Gastrocnemius medialis (tissue), 4 donors: ENCODE results near the gene ABLIM3. TPM values are rescaled to one million over a fixed set of nuclear protein-coding genes. Genes with fewer than 3 reads are reported as not detected.
A peak's percentile ranks its signal among the peaks of the same experiment; 100 is the strongest.

ENCODE experiments used
- ATAC-seq, 2 donors: fragments of 150-250 bp; one replicate each; pipeline ENCODE4 v1.9.1; 2016
- DNase-seq, 2 donors: peaks; one replicate each; pipeline ENCODE4 v3.0.0-alpha.2; 2019
- H3K27ac ChIP-seq, 4 donors: fragments of 200-600 bp; sonication (generic); 1 replicate in 1 of 4; 2 replicates in 3 of 4; pipeline ENCODE4 v1.5.1; 2016 to 2018; ENCODE audit warnings: mild to moderate bottlenecking in 2 of 4, moderate library complexity in 1 of 4
- H3K27me3 ChIP-seq, 3 donors: fragments of 200-600 bp; sonication (generic) in 2 of 3; 1 replicate in 1 of 3; 2 replicates in 2 of 3; pipeline versions ENCODE4 v1.5.1 to v1.6.0; 2016 to 2019; ENCODE audit warnings: mild to moderate bottlenecking in 1 of 3, moderate library complexity in 1 of 3
- H3K36me3 ChIP-seq, 2 donors: fragments of 200-600 bp; sonication (generic) in 1 of 2; one replicate each; pipeline ENCODE4 v1.5.1; 2017 to 2018
- H3K4me1 ChIP-seq, 2 donors: fragments of 200-600 bp; sonication (generic) in 1 of 2; one replicate each; pipeline ENCODE4 v1.5.1; 2016 to 2017; ENCODE audit warnings: mild to moderate bottlenecking in 2 of 2
- H3K4me3 ChIP-seq, 4 donors: fragments of 200-600 bp; sonication (generic) in 3 of 4; 1 replicate in 1 of 4; 2 replicates in 3 of 4; pipeline ENCODE4 v1.5.1; 2016 to 2019; ENCODE audit warnings: mild to moderate bottlenecking in 2 of 4
- H3K9me3 ChIP-seq, 3 donors: fragments of 200-600 bp; sonication (generic) in 2 of 3; 1 replicate in 1 of 3; 2 replicates in 2 of 3; pipeline ENCODE4 v1.5.1; 2016 to 2019
- CTCF ChIP-seq, 5 experiments: fragments of 450-650 bp in 3 of 5; fragments of 200-600 bp in 2 of 5; sonication (generic) in 2 of 5; IDR thresholded peaks in 4 of 5; conservative IDR thresholded peaks in 1 of 5; 1 replicate in 4 of 5; 2 replicates in 1 of 5; pipeline ENCODE4 v1.5.1; 2016 to 2019; ENCODE audit warnings: antibody characterized with exemption in 5 of 5, mild to moderate bottlenecking in 3 of 5, moderate library complexity in 3 of 5
- POLR2A ChIP-seq, 2 donors: fragments of 450-650 bp; IDR thresholded peaks; one replicate each; pipeline ENCODE4 v1.6.1; 2017; ENCODE audit warnings: antibody characterized with exemption in 2 of 2, mild to moderate bottlenecking in 2 of 2, moderate library complexity in 2 of 2
- in situ Hi-C, 4 donors: fragments of 200-750 bp; cut with MboI; loops; one replicate each; pipeline versions ENCODE4 v1.15.0 to v1.8.0; 2017; ENCODE audit warnings: low sequenced_read_pairs in 4 of 4
- intact Hi-C: fragments of 100-400 bp; cut with DNase I; formaldehyde crosslinking; loops from one replicate; pipeline ENCODE4 v1.15.1; 2023; ENCODE audit warnings: low total_unique reads
- total RNA-seq, 4 donors: library from RNA; depleted of rRNA; stranded (reverse); fragments of >200 nt; gene quantifications; one replicate each; pipeline versions ENCODE4 v1.1.0 to v1.2.3, GENCODE V29; 2016

Gene ABLIM3
- total RNA-seq, 4 donors from 2014 or later = 37.5 to 155 (median 67.7) TPM

DNA sequence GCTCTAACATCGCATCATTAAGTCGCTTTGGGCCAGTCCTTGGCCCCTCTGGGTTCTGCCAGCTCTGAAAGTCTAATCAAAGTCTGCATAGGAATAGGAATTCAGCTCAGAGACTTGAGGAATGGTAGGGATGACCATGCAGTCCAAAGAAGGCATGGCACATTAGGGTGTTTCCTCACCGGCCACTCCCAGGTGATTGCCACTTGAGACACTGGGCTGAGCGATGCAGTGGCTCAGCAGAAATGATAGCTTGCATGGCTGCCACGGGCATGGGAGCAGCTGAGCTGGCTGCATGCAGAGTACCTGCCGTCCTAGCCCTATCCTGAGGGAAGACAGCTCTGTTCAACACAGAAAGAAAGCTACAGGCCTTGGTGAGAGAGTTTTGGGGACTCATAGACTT, 159.1 kb downstream of the ABLIM3 start:
- Histone ChIP-seq H3K4me1 (peaks cover 15 to 52% of the 10 kb centered on the region in 2 donors), H3K27ac (peak overlapping the region in 3 of 4 donors; percentile 59 to 69 (median 62)), H3K27me3 (no peaks in the 10 kb centered on the region), H3K9me3 (no peaks in the 10 kb centered on the region), H3K36me3 (peaks cover 0 to 33% of the 10 kb centered on the region in 2 donors), H3K4me3 (no peak overlapping the region)
- in situ Hi-C loops (no loop called here), intact Hi-C loops (no loop called here)
- ATAC-seq = peak; percentile 66 to 71
- no peak for TF ChIP-seq POLR2A (IDR thresholded peaks at IDR 0.05)
- no peak for TF ChIP-seq CTCF (IDR thresholded peaks at IDR 0.05 in 4 of 5, conservative IDR thresholded peaks at IDR 0.05 in 1 of 5)
- peak; percentile 57 to 60 for DNase-seq

DNA sequence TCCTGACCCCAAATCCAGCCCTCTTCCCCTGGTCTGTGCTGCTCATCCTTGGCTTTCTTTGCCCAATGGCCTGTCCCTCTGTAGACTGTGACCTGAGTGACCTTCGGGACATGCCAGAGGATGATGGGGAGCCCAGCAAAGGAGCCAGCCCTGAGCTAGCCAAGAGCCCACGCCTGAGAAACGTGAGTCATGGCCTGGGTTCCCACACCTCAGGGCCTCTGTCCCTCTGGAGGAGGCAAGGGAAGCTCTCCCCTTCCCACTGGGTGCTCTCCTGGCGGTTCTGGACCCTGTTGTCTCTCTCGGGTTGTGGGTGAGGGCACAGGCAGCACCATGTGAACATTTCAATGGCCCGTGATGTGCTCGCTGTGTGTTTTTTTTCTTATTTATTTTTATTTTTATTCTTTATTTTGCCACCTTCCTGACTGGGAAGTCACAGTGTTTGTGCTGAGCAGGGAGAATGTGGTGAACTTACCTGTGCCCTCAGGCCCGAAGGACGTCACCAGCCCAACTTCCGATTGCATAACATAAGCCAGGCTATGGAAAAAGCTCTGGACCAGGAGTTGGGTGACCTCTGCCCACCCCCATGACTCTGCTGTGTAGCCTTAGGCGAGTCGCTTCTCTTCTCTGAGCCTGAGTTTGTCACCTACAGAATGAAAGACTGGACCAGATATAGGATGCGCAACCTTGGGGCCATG, 159.9 kb downstream of the ABLIM3 start:
- intact Hi-C loops = no loop called here
- Histone ChIP-seq H3K4me1 (peaks cover 15 to 45% of the 10 kb centered on the region in 2 donors), H3K27ac (peak overlapping the region in 3 of 4 donors; percentile 59 to 69 (median 62)), H3K4me3 (no peak overlapping the region), H3K9me3 (no peaks in the 10 kb centered on the region), H3K36me3 (peaks cover 0 to 38% of the 10 kb centered on the region in 2 donors), H3K27me3 (no peaks in the 10 kb centered on the region)
- ATAC-seq (no peak), DNase-seq (no peak)
- TF ChIP-seq CTCF (IDR thresholded peaks at IDR 0.05 in 4 of 5, conservative IDR thresholded peaks at IDR 0.05 in 1 of 5) (no peak), POLR2A (IDR thresholded peaks at IDR 0.05) (no peak)
- in situ Hi-C loops = no loop called here

- ATAC-seq (no peak), DNase-seq (no peak)
- Histone ChIP-seq H3K4me1 (peaks cover 15 to 39% of the 10 kb centered on the region in 2 donors), H3K27ac (peak overlapping the region in 2 of 4 donors; percentile 37 to 62), H3K27me3 (no peaks in the 10 kb centered on the region), H3K9me3 (no peaks in the 10 kb centered on the region), H3K4me3 (no peak overlapping the region), H3K36me3 (peaks cover 0 to 44% of the 10 kb centered on the region in 2 donors)
- in situ Hi-C loops (no loop called here), intact Hi-C loops (no loop called here)
- TF ChIP-seq CTCF (IDR thresholded peaks at IDR 0.05 in 4 of 5, conservative IDR thresholded peaks at IDR 0.05 in 1 of 5) (no peak), POLR2A (IDR thresholded peaks at IDR 0.05) (no peak)
Measured at GRCh38 chr5:149301744-149302380, 160.6 kb downstream of the ABLIM3 start.

DNA sequence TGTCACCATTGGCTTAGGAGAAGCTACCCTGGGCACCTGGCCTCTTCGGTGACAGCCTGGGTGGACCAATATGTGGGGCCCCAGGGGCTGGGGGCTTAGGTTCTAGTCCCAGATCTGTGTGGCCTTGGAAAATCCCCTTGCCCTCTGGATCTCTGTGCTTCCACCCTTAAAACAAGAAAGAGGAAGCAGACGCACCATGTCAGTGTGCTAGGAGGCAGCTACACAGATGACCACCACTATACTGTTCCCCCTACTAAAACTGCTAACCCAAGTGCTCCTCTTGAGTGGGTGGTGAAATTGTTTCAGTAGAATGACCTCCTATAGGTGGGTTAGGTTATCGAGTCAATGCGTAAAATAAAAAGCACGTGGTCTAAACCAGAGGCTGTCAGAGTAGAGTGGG, 161.3 kb downstream of the ABLIM3 start:
- no peaks in the 10 kb centered on the region for H3K27me3 ChIP-seq
- H3K36me3 ChIP-seq = peaks cover 0 to 45% of the 10 kb centered on the region in 2 donors
- peak overlapping the region in 2 of 4 donors; percentile 37 to 62 for H3K27ac ChIP-seq
- no peak overlapping the region for H3K4me3 ChIP-seq
- no peak for TF ChIP-seq CTCF (IDR thresholded peaks at IDR 0.05 in 4 of 5, conservative IDR thresholded peaks at IDR 0.05 in 1 of 5)
- TF ChIP-seq POLR2A (IDR thresholded peaks at IDR 0.05) = no peak
- ATAC-seq (no peak), DNase-seq (no peak)
- no peaks in the 10 kb centered on the region for H3K9me3 ChIP-seq
- intact Hi-C loops (no loop called here), in situ Hi-C loops (no loop called here)
- peaks cover 13 to 31% of the 10 kb centered on the region in 2 donors for H3K4me1 ChIP-seq
